NCI-H1092 treated with DMSO at 0.1 percent for 48 hours (cell line): ENCODE measurements around the gene SMIM44.
A peak's percentile ranks its signal among the peaks of the same experiment; 100 is the strongest.
"Not testable (repeated sequence)": the region's sequence is repeated elsewhere in the genome, so short reads cannot be mapped to it uniquely, and the experiment has no call there.

Experiments
- DNase-seq: peaks from one replicate; lab custom pipeline; 2025; lab: John Stamatoyannopoulos, UW

The SMIM44 gene

DNA sequence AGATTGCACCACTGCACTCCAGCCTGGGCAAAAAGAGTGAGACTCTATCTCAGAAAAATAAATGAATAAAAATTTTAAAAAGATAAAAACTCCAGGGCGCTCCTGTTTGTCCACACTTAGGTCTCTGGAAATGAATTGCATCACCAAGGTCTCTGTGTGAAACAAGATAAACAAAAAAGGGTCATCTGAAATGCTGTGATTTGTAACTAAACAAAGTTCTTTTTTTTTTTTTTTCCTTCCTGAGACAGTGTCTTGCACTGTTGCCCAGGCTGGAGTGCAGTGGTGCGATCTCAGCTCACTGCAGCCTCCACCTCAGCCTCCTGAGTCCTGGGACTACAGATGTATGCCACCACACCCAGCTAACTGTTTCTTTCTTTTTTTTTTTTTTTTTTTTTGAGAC, 34.4 kb upstream of the SMIM44 start:
- DNase-seq: no peak

DNA sequence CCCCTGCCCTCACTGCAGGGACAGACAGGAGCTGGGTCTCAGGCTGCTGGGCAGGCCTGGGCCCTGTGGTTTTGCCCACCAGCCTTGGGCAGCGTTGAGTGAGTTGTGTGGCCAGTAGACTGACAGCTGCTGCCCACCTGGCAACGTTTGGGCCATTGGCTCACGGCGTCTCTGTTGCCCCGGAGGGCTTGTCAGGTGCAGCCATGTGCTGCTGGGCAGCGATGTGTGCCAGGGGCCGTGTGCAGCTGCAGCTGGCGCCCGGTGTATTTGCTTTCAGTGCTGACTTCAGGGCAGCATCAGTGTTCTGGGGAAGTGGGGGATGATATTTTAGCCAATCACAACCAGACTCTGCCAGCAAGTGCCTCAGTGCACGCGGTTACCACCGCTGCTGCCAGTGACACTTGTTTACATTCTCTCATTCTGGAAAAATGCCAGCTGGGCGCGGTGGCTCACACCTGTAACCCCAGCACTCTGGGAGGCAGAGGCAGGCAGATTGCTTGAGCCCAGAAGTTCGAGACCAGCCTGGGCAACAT, 33.5 kb upstream of the SMIM44 start:
- DNase-seq: peak; percentile 94

DNA sequence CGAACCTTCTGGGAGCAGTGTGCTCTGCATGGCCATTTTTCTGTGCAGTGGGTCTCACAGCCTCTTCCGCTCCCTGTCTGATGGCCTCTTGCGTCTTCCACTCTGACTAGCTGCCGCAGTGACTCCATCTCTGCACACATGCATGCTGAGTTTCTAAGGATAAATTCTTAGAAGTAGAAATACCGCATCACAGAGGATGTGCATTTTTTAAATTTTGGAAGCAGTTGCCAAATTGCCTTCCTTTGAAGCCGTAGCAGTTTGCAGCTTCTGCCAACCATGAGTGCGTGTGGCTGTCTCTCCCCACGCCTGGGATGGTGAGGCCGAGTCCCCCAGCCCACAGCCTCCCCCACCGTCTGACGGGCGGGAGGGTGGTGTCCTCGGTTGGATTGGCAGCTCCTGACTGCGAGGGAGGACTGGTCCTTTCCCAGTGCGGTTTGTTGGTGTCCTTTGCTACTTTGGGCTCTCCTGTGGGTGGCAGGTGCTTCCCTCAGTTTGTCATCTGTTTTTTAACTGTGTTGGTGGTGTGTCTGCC, 32.7 kb upstream of the SMIM44 start:
- DNase-seq: no peak

GRCh38 chr19:3514930-3515329, 31.7 kb upstream of the SMIM44 start:
- DNase-seq: no peak

DNA sequence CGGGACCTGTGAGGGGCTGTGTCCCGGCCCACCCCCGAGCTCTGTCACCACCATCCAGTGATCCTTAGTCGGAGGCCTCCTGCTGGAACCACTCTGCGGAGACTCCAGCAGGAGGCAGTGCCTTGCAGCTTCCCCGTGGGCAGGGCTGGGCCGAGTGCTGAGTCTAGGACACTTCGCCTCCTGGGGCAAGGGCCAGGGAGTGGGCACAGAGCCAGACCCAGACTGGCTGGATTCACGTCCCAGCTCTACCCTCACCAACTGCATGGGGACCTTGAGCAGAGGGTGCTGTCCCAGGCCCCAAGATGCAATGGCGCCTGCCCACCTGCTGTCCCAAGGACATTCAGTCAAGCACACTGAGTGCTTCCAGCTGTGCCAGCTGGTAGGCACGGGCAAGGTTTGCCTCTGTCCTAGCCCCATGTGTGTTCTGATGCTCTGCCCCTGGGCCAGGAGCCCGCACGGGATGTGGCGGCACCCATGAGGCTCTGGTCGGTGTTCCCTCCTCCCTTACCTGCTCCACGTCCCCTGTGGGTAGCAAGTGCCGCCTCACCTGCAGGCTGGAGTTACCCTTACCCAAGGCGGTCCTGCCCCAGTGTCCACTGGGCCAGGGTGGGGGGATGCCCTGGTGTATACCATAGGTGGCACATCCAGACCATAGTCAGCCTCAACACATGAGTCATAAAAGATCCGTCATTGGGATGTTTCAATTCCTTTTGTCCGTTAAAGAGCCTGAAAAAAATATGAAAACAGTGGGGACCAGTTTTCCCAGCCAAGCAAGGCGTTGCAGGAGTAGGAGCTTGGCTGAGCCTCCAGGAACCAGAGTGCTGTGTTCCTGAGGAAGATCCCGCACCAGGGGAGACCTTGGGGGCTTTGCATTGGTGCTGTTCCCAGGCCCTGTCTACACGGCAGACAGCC, 30.2 kb upstream of the SMIM44 start:
- DNase-seq: no peak

DNA sequence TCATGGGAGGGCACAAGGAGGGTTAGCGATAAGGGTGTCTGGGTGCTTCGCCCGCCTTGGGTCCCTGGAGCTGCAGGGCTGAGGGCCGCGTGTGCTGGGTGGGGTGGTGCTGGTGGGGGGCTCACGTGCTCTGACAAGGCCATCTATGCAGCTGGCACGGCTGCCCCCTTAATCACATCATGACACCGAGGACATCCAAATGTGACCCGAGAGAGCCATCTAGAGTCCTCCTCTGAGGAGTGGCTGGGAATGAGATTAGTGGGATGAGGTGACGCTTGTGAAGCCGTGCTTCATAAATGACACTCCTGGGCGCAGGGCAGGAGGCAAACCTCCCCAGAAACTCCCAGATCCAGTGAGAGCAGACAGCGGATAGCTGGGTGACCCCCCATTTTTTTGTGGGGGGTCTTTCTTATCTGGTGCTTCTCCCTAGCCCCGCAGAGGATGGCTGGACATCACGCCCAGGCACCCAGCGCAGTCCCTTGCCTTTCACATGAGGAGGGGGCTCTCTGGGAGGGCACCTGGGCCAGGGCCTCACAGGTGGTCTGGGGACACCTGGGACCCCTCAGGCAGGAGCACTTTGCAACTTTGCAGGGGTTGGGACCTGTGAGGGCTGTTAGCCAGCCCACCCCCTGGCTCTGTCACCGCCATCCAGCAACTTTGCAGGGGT, 29.5 kb upstream of the SMIM44 start:
- no peak for DNase-seq

- DNase-seq: no peak
Measured at GRCh38 chr19:3511506-3512251, 28.4 kb upstream of the SMIM44 start.

DNA sequence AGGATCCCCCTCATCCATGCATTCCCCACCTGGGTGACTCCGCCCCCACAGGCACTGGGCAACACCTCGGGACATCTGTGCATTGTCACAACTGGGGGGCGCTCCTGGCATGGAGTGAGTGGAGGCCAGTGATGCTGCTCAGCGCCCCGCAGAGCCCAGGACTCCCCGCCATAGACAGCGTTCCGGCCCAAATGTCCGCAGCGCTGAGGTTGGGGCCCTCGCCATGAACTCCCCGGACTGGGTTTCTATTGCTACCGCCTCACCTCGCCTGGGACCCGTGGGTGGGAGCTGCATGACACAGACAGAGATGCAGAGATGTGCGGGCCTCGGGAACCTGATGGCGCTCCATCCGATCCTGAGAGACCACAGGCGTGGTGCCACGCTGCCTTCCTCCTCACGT, 27.5 kb upstream of the SMIM44 start:
- no peak for DNase-seq

GRCh38 chr19:3509566-3509989, 26.3 kb upstream of the SMIM44 start:
- DNase-seq: no peak

DNA sequence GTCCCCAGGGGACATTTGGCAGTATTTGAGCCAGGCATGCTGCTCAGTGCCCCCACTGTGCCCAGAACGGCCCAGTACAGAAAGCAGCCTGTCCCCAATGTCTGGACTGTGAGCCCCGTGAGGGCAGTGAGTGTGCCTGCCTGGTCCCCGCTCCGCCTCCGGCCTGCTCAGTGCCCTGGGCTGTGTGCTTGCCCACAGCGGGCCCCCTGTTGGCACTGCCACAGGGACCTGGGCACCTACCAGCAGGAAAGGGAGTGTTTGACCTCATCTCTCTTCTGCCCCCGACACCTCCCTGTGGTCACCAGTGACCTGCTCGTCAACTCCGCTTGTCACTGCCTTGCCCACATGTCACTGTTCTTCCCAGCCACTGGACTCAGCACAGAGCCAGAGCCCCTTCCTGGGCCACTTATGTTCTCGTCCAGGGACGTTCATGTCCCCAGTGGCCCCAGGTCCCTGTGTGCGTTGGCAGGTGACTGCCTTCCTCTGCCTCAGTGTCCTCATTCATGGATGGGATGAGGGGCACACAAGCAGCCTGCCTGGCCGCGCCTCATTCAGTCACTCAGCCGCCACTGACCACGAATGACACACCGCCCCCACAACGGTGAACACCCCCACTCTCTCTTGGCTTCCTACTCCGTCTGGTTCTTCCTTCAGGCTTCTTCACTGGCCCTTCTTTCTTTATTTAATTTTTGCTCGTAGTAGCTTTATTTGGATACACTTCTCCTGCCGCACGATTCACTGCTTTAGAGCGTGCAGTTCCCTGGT, 25.7 kb upstream of the SMIM44 start:
- DNase-seq: no peak

DNA sequence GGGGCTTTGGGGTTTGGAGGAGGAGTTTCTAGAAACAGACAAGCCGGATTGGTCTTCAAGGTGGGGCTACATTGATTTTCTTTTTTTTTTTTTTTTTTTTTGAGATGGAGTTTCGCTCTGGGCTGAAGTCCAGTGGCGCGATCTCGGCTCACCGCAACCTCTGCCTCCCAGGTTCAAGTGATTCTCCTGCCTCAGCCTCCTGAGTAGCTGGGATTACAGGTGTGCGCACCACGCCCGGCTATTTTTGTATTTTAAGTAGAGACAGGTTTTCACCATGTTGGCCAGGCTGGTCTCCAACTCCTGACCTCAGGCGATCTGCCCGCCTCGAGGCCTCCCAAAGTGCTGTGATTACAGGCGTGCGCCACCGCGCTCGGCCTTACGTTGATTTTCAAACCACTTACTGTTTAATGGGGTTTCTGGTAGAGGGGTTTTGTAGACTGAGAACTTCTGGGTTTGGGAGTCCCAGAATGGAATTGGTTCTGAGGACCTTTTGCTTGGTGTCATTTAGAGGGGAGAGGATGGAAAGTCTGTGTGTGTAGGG, 24.9 kb upstream of the SMIM44 start:
- DNase-seq: not testable (repeated sequence)

- DNase-seq: no peak
Measured at GRCh38 chr19:3507371-3508120, 24.3 kb upstream of the SMIM44 start.

DNA sequence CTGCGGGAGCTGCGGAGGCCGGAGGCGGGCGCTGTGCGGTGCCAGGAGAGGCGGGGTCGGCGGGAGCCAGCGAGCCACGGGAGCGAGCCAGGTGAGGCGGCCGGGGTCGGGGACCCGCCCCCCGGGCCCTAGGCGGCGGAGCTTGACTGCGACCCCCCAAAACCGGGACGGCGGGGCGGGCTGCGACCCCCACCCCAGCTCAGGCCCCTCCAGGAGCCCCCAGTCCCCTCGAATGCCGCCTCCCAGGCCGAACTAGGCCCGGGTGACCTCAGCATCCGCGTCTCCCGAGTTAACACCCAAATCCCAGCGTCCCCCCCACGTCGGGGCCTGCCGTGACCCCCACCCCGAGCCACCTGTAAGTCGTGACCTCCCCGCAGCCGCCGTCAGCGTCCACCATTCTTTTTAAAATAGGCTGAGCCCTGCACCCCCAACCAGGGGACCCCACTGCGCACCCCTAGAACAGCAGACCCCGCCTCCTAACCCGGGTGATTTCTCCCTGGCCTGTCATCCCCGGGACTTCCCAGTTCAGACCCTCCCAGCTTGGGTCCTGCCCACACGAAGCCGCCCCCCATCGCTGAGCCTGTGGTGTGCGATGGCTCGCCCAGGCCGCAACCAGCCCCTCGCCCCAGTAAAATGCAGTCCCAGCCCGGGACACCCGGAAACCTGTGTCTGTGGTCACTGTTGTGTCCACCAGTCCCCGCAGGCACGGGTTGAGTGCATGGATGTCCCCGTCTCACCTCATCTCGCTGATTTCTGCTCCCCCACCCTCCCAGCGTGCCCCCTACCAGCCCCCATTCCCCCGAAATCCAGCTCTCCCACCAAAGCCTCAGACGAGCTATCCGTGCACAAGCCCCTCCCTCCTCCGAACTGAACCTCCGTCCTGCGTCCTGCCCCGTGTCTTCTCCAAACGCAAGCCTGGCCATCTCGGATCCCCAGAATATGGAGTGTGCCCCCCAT, 23.4 kb upstream of the SMIM44 start:
- no peak for DNase-seq

DNA sequence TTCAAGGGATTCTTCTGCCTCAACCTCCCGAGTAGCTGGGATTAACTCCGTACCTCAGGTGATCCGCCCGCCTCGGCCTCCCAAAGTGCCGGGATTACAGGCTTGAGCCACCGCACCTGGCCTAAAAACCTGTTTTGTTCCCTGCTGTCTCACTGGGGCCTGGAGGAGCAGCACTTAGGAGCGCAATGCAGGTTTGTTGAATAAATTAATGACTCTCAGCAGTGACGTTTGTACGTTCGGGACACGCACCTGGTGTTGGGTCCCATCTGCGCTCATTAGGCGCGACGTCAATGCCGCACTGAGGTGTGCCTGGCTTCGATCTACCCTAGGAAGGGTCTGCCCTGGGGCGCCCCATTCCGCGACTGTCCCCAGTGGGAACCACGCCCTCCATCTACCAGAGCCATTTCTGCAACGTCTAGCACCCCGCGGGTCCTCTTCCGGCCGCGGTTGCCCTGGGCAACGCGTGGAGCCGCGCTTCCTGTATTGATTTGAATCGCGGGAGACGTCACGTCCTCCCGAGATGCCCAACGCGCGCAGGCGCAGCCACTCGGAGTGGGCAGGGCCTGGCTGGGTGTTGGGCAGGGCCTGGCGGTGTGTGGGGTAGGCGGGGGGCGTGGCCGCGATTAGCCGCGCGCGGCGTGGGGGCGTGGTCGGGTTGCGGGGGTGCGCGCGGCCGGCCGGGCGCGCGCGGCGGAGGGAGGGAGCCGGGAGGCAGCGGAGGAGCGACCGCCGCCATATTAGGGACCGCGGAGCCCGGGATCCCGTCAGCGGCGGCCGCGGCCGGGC, 22.6 kb upstream of the SMIM44 start, which contains the start of gene FZR1:
Gene FZR1, plus strand, starts transcription at position 714 of the 786 bp plus-strand sequence. CDS start 16,679 bp downstream, outside the sequence.
- DNase-seq: peak; percentile 97

DNA sequence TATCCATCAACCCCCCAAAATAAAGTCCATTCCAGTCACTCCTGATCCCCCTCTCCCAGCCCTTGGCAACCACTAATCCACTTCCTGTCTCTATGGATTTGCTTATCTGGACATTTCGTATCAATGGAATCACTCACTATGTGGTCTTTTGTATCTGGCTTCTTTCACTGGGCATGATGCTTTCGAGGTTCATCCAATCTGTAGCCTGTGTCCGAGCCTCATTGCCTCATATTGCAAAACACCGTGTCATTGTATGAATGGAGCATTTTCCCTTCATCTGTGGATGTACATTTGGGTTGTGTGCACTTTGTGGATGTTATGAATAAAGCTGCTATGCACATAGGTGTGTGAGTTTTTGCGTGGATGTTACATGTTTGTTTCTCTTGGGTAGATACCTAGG, 21.5 kb upstream of the SMIM44 start:
- DNase-seq: no peak

- no peak for DNase-seq
Measured at GRCh38 chr19:3503036-3503572, 19.9 kb upstream of the SMIM44 start.

DNA sequence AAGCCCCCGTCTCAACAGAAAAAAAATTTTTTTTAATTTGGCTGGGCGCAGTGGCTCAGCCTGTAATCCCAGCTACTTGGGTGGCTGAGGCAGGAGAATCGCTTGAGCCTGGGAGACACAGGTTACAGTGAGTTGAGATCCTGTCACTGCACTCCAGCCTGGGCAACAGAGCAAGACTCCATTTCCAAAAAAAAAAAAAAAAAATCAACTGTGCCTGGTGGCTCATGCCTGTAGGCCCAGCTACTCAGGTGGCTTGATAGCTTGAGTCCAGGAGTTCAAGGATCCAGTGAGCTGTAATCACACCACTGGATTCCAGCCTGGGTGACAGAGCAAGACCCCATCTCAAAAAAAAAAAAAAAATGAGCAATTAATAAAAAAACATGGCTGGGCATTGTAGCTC, 18.5 kb upstream of the SMIM44 start:
- DNase-seq: no peak
